NCI-H187 treated with DMSO at 0.1 percent for 48 hours (cell line): ENCODE results near the gene ZNF574.

Experiments used
- DNase-seq: peaks from one replicate; lab custom pipeline; 2025; lab: John Stamatoyannopoulos, UW

ZNF574 gene

GRCh38 chr19:42059196-42059595 is 16.8 kb upstream of the ZNF574 start:
- DNase-seq = no peak

DNA sequence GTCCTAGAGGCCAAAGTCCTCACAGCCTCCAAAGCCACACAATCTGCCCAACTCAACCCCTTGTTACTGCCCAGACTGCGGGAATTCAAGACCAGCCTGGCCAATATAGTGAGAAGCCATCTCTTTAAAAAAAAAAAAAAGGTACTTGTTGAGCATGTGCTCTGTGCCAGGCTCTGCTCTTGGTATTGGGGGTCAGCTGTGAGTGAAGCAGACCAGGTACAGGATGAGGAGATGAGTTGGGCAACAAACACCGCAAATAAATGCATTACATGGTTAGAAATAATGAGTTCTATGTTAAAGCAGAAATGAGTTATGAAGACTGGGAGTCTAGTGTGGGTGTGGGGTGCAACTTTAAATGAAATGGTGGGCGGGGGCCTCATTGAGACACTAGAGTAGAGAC is 15.8 kb upstream of the ZNF574 start:
- DNase-seq = no peak

DNA sequence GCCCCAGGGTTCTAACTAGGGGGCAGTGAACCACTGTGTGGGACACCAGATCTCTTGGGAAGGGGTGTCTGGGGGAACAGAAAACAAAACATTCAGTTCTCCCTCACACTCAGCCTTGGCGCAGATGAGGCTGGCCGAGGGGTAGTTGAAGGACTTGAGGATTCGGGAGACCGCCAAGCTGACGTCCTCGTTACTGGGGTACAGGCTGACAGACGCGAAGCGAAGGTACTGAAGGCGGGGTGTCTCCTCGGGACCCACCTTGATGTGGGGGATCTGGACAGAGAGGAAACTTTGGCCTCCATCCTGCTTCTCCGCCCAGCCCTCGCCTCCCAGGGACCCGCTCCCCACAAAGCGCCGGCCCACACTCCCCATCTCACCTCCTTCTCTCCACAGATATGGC is 13.6 kb upstream of the ZNF574 start:
- no peak for DNase-seq

- no peak for DNase-seq
These were observed 11.5 kb upstream of the ZNF574 start for GRCh38 chr19:42064432-42064831.

DNA sequence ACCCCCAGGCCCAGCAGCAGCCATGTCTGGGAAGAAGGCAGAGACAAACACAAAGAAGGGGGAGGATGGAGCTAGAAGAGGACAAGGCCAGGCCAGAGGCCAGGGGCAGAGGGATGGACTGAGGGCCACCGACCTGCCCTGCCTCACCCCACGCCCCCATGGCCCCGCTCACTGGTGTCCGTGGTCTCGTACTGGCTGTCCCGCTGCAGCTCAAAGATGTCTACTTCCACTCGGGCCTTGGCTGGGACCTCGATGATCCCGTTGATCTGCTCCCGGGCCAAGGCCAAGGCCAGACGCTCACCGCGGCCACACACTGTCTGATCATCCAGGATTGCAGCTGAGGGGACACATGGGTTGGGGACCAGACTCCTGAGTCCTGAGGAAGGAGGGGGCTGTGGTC is 10.9 kb upstream of the ZNF574 start:
- DNase-seq = no peak

DNA sequence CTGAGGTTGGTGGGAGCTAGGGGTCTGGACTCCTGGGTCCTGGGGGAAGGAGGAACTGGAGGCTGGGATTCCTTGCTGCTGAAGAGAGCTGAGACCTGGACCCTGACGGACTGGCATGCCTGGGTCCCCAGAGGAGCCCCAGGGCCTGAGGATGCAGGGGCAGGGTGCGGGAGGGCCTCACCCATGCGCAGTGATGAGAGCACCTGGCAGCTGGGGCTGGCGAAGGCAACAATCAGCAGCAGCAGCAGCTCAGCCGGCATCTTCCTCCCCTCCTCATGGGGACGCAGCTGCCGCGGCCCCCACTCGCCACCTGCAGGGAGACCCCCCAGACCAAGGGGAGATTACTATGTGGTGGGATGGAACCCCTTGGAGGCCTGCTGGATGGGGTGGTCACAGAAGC is 10.5 kb upstream of the ZNF574 start:
- no peak for DNase-seq

DNA sequence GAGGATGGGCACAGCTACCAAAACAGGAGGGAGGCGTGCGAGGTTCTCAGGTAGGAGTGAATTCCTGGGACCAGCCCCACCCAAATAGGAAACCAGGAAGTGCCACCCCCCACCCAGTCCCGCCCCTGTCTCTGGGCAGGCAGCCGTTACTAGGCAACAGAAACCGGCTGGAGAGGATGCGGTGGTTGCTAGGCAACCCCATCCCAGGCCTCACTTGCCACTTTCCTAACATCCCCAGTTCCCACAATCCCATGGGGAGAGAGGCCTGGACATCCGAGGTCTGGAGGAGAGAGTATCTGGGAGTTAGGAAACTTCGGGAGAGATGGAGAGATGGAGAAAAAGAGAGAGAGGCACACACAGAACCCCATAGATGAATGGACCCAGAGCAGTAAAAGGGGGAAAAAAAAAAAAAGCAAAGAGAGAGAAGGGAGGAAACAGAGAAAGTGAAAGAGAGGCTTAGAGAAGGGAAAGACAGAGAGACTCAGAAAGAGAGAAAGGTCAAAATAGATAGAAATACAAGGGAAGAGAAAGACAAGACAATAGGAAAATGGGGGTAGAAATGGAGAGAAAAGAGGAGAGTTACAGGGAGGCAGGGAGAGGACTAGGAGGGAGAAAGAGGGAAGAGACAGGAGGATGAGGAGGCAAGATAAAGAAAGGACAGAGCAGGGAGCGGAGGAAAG is 9.8 kb upstream of the ZNF574 start:
- DNase-seq = no peak

DNA sequence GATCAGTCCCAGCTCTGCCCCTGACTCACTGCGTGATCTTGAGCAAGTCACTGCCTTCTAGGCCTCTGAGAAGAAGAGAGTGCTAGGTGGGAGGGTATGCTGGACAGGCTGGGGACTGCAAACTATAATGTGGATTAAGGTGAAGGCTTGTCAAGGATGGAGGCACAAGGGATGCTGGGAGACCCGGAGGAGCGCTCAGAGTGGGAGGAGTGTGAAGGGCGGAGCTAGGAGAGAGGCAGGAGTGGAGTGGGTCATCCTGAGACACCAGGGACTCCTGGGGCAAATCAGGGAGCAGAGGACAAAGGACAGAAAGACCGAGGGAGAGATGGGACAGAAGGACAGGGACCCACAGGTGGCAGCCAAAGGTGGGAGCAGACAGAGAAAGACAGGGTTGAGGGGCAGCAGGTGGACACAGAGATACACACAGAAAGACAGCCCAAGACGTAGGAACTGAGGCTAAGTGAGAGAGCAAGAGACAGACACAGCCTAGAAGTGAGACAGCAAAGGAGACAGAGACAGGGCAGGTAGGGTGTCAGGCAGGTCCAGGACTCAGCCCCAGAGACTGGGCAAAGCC is 8.6 kb upstream of the ZNF574 start:
- DNase-seq = no peak

DNA sequence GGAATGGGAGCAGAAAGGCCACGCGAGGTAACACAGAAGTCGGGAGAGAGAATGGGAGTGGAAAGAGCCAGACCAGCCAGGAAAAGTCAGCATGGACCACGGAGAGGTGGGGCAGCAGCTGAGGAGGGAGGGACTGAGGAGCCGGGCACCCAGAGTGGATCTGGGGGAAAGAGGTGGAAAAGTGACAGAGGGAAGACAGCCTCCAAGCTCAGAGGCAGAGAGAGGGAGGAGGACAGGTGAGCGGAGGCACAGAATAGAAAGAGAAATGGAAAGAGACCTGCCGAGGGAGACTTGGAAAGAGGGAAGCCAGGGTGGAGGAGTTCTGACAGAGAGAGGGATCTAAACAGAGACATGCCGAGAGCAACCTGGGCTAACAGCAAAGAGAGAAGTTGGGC is 7.6 kb upstream of the ZNF574 start:
- no peak for DNase-seq

DNA sequence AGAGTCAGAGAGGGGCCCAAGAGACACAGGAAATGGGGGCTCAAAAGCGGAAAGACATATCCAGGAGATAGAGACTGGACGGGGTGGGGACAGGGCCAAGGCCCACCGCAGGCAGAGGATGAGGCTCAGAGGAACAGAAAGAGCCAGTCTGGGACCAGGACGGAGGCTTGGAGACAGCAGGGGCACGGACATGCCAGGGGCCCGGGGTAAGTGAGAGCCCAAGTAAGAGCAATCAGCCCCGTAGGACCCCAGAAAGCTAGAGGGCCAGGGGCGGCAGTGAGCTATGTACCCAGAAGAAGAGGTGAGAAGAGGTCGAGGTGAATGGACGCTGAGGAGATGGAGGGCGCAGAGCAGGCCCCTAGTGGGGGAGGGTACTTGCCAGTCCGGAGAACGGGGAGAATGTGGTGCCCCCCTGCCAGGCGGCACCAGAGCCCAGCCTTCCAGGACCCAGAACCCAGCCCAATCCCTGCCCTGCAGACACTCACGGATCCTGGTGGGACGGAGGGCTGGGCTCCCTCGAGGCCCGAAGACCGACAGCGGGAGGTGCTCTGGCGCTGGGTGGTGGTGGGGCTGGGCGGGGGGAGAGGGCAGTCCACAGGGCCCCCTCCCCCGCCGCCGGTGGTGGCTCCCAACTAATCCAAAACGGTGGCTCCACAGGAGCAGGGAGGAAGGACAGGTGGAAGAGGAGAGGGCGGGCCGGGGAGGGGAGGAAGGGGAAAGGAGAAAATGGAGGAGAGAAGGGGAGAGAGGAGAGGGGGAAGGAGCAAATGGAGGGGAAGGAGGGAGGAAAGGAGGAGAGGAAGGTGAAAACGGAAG is 7.0 kb upstream of the ZNF574 start:
- no peak for DNase-seq

DNA sequence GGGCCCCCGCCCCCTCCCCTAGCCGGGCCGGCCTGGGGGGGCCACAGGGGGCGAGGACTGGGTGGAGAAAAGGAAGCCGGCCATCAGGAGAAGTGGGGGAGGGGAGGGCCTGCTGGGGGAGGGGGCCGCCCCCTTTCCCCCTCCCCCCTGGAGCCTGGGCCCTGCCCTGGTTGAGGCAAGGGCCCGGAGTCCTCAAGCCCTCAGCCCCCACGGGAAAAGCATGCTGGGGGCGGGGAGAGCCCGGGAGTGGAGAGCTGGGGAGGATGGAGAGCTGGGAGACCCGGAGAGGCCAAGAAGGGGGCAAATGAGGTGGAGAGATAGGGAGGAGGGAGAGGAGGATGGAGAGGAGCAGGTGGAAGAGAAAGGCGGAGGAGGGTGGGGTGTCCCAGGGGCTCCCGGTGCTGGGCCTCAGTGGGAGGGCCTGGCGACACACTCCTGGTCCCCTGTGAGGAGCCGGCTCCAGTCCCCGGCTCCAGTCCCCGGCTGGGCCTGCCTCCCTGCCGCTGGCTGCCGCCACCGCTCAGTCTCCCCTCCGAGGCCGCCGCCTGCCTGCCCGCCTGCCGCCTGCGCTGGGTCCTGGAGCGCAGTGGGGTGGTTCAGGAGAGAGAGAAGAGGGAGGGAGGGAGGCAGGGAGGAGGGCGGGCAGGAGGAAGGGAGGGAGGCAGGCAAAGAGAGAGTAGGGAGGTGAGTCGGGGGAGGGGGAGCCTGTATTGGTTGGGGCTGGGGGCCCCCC is 6.2 kb upstream of the ZNF574 start, which contains the start of gene GRIK5:
GRIK5 (minus strand) TSS at position 588 of the 733 bp plus-strand sequence. CDS start 4,436 bp downstream, outside the sequence.
- no peak for DNase-seq

DNA sequence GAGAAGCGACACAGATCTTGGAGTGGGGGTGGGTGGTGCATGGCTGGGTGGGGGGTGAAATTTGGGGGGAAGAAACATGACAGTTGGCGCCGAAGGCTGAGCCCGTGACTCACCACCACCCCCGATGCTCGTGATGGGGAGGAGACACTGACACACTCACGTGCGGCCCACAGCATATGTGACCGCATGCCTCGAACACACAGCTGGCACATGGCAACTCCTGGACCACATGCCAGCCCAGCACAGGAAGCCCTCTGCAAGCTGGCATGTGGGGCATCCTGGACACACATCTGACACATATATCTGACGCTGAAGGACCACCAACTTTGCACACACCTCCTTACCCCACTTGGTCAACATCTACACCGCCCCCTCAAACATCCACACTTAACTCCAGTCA is 4.7 kb upstream of the ZNF574 start:
- no peak for DNase-seq

DNA sequence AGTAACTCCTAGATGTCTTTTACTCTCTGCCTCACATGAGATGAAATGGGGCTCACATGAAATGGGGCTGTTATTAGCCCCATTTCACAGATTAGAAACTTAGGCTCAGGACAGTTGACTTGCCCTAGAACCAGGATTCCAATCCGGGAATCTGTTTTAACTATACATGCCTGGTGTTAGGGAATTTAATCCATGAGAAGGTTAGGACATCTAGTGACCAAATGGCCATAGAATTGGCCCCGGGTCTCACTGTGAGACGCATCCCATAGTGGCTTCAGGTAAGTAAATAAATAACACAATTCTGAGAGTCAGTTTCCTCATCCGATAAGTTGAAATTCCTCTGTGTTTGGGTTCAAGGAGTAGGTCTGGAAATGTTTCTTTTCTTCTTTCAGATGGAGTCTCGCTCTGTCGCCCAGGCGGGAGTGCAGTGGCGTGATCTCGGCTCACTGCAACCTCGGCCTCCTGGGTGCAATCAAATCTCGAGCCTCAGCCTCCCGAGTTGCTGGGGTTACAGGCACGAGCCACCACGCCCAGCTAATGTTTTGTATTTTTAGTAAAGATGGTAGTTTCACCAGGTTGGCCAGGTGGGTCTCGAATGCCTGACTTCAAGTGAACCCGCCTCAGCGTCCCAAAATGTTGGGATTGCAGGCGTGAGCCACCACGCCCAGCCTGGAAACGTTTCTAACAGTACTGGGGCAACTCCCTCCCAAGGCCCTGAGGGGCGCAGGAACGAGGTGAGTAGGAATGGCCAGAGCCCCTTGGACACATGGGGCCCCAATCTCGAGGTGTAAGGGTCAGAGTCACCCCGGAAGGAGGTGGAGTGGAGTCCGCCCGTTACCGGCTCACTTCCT is 1.2 kb upstream of the ZNF574 start:
- DNase-seq = no peak

DNA sequence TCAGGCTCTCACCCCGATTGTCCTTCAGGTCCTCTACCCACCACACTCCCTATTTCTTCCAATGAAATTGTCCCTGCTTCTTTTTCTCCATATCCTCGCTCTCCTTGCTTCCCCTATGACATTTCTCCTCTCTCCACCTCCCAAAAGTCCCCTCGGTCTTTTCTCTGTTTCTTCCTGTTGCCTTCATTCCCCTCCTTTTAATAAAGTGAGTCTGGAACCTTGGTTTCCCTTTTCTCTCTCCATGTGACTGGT is 676 bp upstream of the ZNF574 start:
- no peak for DNase-seq

- no peak for DNase-seq
These were observed 496 bp downstream of the ZNF574 start for GRCh38 chr19:42076380-42076944.

- DNase-seq = no peak
These were observed 2.1 kb downstream of the ZNF574 start for GRCh38 chr19:42078058-42078457.

DNA sequence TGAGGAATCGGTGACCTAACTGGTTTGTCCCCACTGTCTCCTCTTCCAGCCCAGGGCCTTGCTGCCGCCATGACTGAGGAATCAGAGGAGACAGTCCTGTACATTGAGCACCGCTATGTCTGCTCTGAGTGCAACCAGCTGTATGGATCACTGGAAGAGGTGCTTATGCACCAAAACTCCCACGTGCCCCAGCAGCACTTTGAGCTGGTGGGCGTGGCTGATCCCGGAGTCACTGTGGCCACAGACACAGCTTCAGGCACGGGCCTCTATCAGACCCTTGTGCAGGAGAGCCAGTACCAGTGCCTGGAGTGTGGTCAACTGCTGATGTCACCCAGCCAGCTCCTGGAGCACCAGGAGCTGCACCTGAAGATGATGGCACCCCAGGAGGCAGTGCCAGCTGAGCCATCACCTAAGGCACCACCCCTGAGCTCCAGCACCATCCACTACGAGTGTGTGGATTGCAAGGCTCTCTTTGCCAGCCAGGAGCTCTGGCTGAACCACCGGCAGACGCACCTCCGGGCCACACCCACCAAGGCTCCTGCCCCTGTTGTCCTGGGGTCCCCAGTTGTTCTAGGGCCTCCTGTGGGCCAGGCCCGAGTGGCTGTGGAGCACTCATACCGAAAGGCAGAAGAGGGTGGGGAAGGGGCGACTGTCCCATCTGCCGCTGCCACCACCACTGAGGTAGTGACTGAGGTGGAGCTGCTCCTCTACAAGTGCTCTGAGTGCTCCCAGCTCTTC is 2.7 kb downstream of the ZNF574 start:
- DNase-seq = no peak

GRCh38 chr19:42079276-42079669 is 3.3 kb downstream of the ZNF574 start:
- no peak for DNase-seq

GRCh38 chr19:42079886-42080763 is 4.2 kb downstream of the ZNF574 start:
- no peak for DNase-seq
